ENCODE results near the gene GPR62.
"Not testable (repeated sequence)": the region's sequence is repeated elsewhere in the genome, so short reads cannot be mapped to it uniquely, and the experiment has no call there.

The GPR62 gene

DNA sequence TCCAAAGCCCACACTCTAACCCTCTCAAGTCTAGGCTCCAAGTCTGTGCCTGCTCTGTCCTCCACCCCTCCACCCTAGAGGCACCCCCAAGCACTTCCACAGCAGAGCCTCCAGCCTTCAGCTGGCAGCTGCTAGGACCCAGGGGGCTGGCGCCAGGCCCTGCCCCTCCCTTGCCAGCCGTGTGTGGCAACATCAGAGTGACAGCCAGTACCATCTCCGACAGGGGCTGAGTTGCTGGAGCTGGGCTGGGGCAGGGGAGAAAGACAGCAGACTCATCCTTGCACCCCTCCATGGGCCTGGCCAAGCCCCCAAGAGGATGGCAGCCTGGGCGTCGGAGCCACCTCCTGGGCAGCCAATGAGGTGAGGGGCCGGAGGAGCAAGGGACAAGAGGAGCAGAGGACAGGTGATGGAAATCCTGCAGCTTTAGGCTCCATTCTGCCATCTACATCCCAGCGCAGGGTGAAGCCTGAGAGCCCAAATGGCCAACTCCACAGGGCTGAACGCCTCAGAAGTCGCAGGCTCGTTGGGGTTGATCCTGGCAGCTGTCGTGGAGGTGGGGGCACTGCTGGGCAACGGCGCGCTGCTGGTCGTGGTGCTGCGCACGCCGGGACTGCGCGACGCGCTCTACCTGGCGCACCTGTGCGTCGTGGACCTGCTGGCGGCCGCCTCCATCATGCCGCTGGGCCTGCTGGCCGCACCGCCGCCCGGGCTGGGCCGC is at the start of gene GPR62:
Gene GPR62, plus strand, starts transcription at position 207 of the 718 bp plus-strand sequence. Its CDS starts 272 bp downstream, at position 479.
- DNase-seq (ENCODE audit: low read depth in 1 of 2, low spot score in 1 of 2), result no peak

- DNase-seq (ENCODE audit: low read depth in 1 of 2, low spot score in 1 of 2), result no peak
Measured at GRCh38 chr3:51908026-51908425, 47.2 kb upstream of the GPR62 start.

DNA sequence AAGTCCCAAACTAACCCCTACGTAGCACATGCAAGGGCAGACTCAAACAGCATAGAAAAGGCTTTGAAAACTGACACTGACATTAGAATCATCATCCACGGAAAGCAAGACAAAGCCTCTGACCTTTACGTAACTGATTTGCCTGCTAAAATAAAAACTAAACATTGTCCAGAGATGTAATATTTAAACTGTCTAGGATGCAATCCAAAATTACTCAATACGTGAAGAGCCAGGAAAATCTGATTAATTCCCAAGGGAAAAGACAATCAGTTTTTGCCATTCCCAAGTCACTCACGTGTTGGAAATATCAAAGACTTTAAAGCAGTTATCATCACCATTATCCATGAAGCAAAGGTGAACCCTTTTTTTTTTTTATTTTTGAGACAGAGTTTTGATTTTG is 38.8 kb upstream of the GPR62 start:
- DNase-seq (ENCODE audit: low read depth in 1 of 2, low spot score in 1 of 2), result no peak

- DNase-seq (ENCODE audit: low read depth in 1 of 2, low spot score in 1 of 2), result no peak
Measured at GRCh38 chr3:51921081-51921578, 34.1 kb upstream of the GPR62 start.

DNA sequence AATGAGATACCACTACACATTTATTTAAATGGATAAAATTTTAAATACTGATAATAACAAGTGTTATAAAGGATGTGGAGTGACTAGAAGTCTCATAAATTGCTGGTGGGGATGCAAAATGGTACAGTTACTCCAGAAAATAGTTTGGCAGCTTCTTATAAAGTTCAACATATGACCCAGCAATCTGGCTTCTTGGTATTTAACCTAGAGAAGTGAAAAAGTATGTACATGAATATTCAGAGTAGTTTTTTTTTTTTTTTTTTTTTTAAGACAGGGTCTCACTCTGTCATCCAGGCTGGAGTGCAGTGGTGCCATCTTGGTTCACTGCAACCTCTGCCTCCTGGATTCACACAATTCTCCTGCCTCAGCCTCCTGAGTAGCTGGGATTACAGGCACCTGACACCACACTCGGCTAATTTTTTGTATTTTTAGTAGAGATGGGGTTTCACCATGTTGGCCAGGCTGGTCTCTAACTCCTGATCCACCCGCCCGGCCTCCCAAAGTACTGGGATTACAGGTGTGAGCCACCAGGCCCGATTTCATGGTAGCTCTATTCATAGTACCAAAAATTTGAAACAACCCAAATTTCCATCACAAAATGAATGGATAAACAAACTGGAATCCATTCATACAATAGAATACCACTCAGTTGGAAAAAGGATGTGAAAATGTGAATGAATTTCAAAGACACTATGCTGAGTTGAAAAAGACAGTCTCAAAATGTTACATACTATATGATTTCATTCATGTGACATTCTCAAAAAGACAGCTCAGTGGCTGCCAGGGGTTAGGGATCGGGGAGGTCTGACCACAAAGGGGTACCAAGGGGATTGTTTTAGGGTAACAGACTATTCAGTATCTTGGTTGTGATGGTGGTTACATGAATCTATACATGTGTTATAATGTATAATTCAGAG is 27.9 kb upstream of the GPR62 start:
- no peak for DNase-seq (ENCODE audit: low read depth in 1 of 2, low spot score in 1 of 2)

DNA sequence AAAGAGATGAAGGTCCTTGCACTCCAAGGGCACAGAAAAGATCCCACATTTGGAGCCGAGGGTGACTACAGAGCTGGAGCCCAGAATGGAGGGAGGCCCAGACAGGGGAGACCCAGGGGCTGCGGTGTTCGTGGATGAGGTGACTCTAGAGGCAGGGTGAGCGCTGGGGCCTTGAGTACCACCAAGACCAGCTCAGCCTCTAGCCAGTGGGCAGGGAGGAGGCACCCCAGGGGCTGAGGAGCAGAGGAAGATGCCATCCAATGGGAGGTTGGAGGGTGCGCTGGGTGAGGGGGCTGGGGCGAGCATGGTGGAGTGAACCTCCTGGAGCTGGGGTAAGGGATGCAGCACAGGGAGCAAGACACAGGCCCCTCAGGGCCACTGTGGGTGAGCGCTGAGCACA is 26.7 kb upstream of the GPR62 start:
- no peak for DNase-seq (ENCODE audit: low read depth in 1 of 2, low spot score in 1 of 2)

GRCh38 chr3:51928981-51929380 is 26.2 kb upstream of the GPR62 start:
- DNase-seq (ENCODE audit: low read depth in 1 of 2, low spot score in 1 of 2), result not testable (repeated sequence)

GRCh38 chr3:51929420-51930003 is 25.7 kb upstream of the GPR62 start:
- DNase-seq (ENCODE audit: low read depth in 1 of 2, low spot score in 1 of 2), result no peak

DNA sequence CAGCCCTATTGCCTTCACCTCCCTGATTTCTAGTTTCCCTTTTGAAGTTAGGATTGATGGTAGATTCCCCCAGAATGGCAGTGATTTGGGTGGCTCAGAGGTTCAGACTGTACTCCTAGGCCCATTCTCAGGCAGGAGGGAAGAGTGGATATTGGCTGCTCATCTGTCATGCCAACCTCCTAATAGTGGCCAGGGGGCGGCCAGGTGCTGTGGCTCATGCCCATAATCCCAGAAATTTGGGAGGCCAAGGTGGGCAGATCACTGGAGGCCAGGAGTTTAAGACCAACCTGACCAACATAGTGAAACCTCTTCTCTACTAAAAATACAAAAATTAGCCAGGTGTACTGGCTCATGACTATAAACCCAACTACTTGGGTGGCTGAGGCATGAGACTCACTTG is 24.7 kb upstream of the GPR62 start:
- DNase-seq (ENCODE audit: low read depth in 1 of 2, low spot score in 1 of 2), result no peak

- DNase-seq (ENCODE audit: low read depth in 1 of 2, low spot score in 1 of 2), result no peak
Measured at GRCh38 chr3:51931756-51932155, 23.4 kb upstream of the GPR62 start.

DNA sequence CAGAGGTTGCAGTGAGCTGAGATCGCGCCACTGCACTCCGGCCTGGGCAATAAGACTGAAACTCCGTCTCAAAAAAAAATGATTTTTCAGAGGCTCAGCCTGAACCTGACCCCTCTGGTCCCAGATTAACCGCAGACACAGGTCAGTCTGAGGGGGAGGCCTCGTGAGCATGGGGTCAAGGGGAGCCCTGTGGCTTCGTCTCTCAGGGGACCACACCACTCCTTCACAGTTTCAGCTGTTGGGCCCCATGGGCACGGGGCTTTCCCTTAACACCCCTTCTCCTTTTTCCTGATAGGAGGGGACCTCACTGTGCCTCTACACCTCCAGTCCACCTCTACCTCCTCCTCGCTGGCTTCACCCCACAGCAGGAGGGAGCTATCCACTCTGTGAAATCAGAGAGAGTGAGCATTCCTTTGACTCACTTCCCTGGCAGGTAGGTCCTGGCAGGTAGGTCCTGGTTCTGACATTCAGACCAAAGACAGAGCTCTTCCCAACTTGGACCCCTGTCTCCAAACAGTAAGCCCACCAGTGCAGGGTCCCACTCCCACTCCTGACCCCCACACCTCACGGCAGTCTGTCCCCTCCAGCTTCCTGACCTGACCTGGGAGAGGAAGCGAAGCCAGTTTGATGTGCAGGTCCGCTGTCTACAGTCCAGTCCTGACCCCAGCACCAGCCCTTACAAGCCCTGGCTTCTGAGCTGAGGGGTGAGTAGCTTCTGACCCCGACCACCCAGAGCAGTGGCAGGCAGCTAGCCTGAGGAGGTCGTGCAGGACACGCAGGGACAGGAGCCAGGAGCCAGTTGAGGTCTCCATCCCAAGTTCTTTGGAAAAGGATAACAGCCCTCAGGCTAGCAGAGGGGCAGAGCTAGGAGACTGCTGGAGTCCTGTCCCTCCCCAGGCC is 22.5 kb upstream of the GPR62 start:
- no peak for DNase-seq (ENCODE audit: low read depth in 1 of 2, low spot score in 1 of 2)

DNA sequence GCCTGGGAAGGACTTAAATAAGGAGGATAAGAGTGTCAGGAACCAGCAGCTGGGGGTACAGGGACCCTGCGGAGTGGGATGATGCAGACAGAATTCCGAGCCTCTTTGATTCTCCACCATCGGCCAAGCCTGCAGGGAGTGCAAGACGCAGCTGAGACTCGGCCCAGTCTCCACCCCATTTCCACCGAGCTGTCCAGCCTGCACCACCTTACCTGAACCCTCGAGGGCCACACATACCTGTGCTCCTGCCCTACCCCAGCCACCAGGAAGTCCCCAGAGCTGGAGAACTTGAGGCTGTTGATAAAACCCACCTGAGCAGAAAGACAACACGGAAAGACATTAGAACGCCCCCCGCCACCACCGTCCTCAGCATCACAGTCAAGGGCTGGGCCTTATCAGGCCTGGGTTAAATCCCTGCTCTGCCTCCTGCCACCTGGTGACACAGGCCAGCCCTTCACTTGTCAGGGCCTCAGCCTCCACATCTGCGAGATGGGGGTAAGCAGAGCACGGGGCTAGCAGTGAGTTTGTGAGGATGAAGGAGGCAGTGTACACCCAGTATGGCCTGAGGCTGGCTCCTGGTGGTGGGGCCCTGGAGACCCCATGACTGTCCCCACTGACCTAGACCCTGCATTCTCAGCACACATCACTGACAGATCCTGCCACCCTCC is 21.6 kb upstream of the GPR62 start:
- no peak for DNase-seq (ENCODE audit: low read depth in 1 of 2, low spot score in 1 of 2)

- no peak for DNase-seq (ENCODE audit: low read depth in 1 of 2, low spot score in 1 of 2)
Measured at GRCh38 chr3:51934139-51934850, 20.9 kb upstream of the GPR62 start.

DNA sequence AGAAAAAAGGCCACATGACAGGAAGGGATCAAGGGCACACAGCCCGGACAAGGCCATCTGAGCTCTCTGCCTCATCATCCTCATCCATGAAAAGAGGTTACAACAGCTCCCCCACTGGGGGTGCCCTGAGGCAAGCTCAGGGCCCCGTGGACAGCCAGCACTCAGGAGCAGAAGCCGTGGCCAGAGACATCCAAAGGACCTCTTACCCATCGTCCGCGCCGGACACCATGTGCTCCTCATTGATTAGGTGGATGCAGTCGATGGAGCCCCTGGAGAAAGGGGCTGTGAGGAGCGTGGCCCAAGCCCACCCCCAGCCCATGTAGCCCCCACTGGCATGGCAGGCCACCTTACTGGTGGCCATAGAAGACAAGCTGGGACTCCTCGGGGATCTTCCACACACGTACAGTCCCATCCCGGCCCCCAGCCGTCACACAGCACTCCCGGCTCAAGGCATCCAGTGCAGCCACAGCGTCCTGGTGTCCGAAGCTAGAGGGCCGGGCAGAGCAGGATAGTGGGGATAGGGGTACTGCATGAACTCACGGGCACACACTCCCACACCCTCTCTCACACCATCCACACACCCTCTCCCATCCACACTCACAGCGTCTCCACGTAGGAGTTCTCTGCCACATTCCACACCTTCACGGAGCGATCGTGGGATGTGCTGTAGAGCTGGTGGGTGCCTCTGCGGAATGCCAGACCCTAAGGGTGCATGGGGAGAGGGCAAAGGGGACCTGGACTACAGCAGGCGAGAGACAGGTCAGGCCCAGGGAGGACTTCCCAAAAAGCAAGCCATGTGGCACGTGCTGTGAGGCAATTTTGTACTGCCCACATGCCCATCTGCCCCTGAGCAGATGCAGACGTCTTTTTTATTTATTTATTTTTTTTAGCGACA is 19.9 kb upstream of the GPR62 start:
- no peak for DNase-seq (ENCODE audit: low read depth in 1 of 2, low spot score in 1 of 2)

DNA sequence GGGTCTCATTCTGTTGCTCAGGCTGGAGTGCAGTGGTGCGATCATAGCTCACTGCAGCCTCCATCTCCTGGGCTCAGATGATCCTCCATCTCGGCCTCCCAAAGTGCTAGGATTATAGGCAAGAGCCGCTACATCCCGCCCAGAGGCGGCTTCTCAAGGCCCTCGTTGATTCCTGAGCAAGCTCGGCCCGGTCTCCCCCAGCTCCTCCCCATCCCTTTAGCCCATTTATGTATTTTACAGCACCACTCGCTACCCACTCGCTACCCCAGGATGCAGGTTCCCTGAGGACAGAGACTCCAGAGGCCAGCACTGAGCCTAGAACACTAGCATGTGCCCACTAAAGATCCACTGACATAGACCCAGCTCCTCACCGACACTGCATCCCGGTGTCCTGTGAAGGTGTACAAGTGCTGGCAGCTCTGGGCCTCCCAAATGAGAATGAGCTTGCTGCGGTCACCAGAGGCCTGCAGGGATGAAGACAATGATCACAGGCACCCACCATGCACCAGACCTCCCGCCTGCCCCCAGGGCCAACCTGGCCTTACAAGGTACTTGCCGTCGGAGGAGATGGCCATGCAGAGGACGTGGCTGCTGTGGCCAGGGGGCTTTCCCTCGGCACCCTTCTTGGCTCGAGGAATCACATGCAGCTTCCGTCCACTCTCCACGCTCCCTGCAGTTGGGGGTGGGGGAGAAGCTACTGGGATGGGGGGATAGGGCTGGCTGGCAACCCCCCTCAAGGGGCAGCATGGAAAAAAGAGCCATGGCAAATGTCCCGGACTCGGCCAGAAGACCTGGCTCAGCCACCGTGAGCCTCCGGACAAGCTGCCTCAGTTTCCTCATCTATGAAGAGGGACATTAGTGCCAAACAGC is 19.1 kb upstream of the GPR62 start:
- no peak for DNase-seq (ENCODE audit: low read depth in 1 of 2, low spot score in 1 of 2)

GRCh38 chr3:51937014-51937413 is 18.2 kb upstream of the GPR62 start:
- no peak for DNase-seq (ENCODE audit: low read depth in 1 of 2, low spot score in 1 of 2)

DNA sequence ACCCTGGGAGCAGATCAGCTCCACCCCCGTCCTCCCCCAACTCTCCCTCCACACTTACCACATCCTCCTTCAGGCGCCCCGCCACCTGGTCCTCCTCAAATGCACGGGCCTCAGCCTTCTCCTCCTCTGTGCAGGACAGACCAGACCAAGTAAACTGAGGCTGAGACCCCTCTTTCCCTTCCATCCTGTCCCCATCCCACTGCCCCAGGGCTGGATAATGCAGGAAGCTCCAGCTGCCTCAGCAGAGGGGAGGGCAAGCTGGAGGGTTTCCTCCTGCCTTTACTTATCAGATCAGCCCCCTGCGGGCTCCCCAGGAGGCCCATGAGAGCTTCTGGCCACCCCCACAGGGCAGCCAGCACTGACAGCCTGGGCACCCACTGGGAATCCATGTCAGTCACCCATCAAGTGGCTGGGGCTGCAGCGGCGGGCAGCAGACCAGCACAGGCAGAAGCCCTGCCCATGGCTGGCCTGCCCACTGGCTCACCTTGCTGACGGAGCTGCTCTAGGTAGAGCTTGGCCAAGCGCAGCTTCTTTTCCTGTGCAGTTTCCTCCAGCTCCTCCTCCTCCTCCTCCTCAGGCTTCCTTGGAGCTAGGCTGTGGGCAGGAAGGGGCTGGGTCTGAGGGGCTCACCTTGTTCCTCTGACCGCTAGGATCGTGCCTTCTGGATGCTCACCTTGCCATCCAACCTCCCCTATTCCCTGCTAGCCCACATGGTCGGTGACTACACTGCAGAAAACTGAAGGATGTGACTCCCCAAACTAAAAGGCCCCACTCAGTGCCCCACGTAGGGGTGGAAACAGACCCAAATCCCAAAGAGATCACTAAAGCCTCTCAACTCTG is 17.4 kb upstream of the GPR62 start:
- DNase-seq (ENCODE audit: low read depth in 1 of 2, low spot score in 1 of 2), result no peak

Measured in activated T-helper 1 cell treated with anti-CD3 and anti-CD28 coated beads, Interleukin-2, amount 50 U/mL, for 16 hours (primary cell).